Stomach (tissue), 4 donors: Measurements from ENCODE around the gene GPN3.

Experiments
- CTCF ChIP-seq, 7 experiments: fragments of 450-650 bp in 4 of 7; fragments of 200-600 bp in 3 of 7; sonication (generic) in 3 of 7; IDR thresholded peaks; one replicate each; pipeline ENCODE4 v1.5.1; 2016 to 2019; ENCODE audit warnings: antibody characterized with exemption in 7 of 7, control low read depth in 2 of 7, mild to moderate bottlenecking in 1 of 7
- POLR2AphosphoS5 ChIP-seq, 3 donors: sonication (generic); formaldehyde crosslinking; IDR thresholded peaks; one replicate each; pipeline ENCODE4 v1.6.1; 2016; ENCODE audit warnings: antibody characterized with exemption in 3 of 3

GRCh38 chr12:110426406-110426805 is 41.7 kb downstream of the GPN3 start:
- TF ChIP-seq CTCF (IDR thresholded peaks at IDR 0.05): no peak
- no peak for TF ChIP-seq POLR2AphosphoS5 (IDR thresholded peaks at IDR 0.05)
